ENCODE measurements around the gene RAB3B. TPM values are rescaled to one million over a fixed set of nuclear protein-coding genes. Genes with fewer than 3 reads are reported as not detected.

RAB3B gene
- total RNA-seq, 1 experiment from 2014 or later = not detected

DNA sequence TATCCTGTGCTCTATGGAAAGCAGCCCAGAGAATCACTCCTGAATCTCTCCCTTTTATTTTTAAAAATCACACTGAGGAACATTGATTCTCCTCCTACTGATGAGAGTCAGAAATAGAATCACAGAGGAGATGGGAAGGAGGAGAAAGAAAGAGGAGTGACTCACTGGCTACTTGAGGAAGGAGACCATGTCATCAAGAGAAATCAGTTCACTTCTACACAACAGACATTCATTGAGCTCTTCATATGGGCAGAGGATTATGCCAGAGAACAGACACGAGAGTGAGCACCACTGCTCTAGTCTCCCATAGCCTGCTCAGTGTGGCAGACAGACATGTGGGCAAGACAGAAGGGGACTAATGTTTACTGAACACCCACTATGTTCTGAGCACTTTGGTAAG, 44.2 kb downstream of the RAB3B start:
- Histone ChIP-seq H3K9ac (ENCODE audit: low read length) (no peak overlapping the region), H3K27ac (ENCODE audit: low read length) (no peak overlapping the region), H2AFZ (ENCODE audit: low read length) (no peak overlapping the region), H3K4me1 (ENCODE audit: low read length) (peaks cover 11% of the 10 kb centered on the region), H3K9me3 (ENCODE audit: low read length) (no peaks in the 10 kb centered on the region), H3K9me2 (replicated peaks; ENCODE audit: insufficient read depth, low read length) (no peaks in the 10 kb centered on the region), H3K79me2 (ENCODE audit: low read length) (no peaks in the 10 kb centered on the region), H4K20me1 (ENCODE audit: insufficient read depth, low read depth, low read length) (no peaks in the 10 kb centered on the region), H3K4me2 (ENCODE audit: low read depth, low read length, poor library complexity, severe bottlenecking) (no peak overlapping the region), H3K36me3 (ENCODE audit: insufficient read depth, low read length) (no peaks in the 10 kb centered on the region), H3K27me3 (ENCODE audit: low read length) (no peaks in the 10 kb centered on the region), H3K4me3 (ENCODE audit: low read length) (no peak overlapping the region)
- DNase-seq = no peak

DNA sequence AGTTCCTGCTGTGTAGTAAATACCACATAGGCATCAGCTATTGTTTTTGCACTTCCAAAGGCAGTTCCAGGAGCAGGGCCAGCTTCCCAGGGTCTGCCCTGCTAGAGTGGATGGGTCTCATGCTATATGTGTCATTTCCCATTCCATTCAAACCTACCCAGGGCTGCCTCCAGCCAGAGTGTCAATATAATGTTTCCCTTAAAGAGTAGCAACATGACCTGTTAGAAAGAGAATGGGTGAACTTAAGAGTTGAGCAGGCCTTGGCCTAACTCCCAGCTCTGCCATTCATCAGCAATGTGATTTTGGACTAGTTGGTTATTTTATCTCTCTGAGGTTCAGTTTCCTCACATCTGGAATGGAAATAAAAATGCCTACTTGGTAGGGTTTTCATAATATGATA, 44.9 kb downstream of the RAB3B start:
- Histone ChIP-seq H3K9me2 (replicated peaks; ENCODE audit: insufficient read depth, low read length) (no peaks in the 10 kb centered on the region), H3K27me3 (ENCODE audit: low read length) (no peaks in the 10 kb centered on the region), H3K27ac (ENCODE audit: low read length) (no peak overlapping the region), H3K4me3 (ENCODE audit: low read length) (no peak overlapping the region), H3K36me3 (ENCODE audit: insufficient read depth, low read length) (no peaks in the 10 kb centered on the region), H3K4me2 (ENCODE audit: low read depth, low read length, poor library complexity, severe bottlenecking) (no peak overlapping the region), H3K4me1 (ENCODE audit: low read length) (peaks cover 11% of the 10 kb centered on the region), H3K9ac (ENCODE audit: low read length) (no peak overlapping the region), H3K9me3 (ENCODE audit: low read length) (no peaks in the 10 kb centered on the region), H2AFZ (ENCODE audit: low read length) (no peak overlapping the region), H3K79me2 (ENCODE audit: low read length) (no peaks in the 10 kb centered on the region), H4K20me1 (ENCODE audit: insufficient read depth, low read depth, low read length) (no peaks in the 10 kb centered on the region)
- DNase-seq = no peak

DNA sequence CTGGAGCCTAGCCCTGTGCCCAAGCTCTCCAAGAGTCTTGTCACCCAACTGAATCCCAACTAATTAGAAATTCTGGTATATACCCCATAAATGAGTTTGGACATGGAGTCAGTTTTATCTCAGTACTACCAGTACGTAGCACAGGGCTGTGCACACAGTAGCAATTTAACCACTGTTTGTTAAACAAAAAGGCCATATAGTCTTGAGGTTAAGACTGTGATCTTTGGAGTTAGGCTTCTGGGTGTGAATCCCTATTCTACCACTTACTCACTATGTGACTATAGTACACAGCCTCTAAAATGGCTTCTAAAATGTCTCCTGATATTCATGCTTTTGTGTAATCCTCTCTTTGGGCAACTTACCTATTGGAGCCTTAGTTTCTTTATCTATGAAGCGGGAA, 48.2 kb downstream of the RAB3B start:
- H3K9me2 ChIP-seq (replicated peaks; ENCODE audit: insufficient read depth, low read length) = no peaks in the 10 kb centered on the region
- H3K9me3 ChIP-seq (ENCODE audit: low read length) = no peaks in the 10 kb centered on the region
- no peak overlapping the region for H3K9ac ChIP-seq (ENCODE audit: low read length)
- H2AFZ ChIP-seq (ENCODE audit: low read length) = no peak overlapping the region
- H3K4me1 ChIP-seq (ENCODE audit: low read length) = no peaks in the 10 kb centered on the region
- no peaks in the 10 kb centered on the region for H4K20me1 ChIP-seq (ENCODE audit: insufficient read depth, low read depth, low read length)
- no peaks in the 10 kb centered on the region for H3K36me3 ChIP-seq (ENCODE audit: insufficient read depth, low read length)
- no peak overlapping the region for H3K27ac ChIP-seq (ENCODE audit: low read length)
- no peak for DNase-seq
- H3K27me3 ChIP-seq (ENCODE audit: low read length) = no peaks in the 10 kb centered on the region
- no peaks in the 10 kb centered on the region for H3K79me2 ChIP-seq (ENCODE audit: low read length)
- H3K4me2 ChIP-seq (ENCODE audit: low read depth, low read length, poor library complexity, severe bottlenecking) = no peak overlapping the region
- no peak overlapping the region for H3K4me3 ChIP-seq (ENCODE audit: low read length)

DNA sequence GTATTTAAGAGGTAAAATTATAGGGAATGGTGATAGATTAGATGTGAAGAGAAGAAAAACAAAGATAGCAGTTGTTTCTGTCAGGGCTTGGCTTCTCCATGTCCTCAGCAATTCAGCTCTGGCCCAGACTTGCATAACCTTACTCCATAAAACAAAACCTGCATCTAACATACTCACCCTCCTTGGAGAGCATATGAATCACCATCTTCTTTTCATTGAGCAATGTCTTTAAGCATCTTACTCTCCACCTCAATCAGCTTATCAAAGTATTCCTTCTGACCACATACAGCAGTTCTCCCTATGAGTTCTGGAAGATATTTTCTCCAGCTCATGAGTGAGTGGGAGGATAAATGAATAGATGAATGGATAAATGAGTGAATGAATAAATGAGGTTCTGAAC, 49.0 kb downstream of the RAB3B start:
- Histone ChIP-seq H3K4me3 (ENCODE audit: low read length) (no peak overlapping the region), H3K4me1 (ENCODE audit: low read length) (no peaks in the 10 kb centered on the region), H3K27me3 (ENCODE audit: low read length) (no peaks in the 10 kb centered on the region), H4K20me1 (ENCODE audit: insufficient read depth, low read depth, low read length) (no peaks in the 10 kb centered on the region), H2AFZ (ENCODE audit: low read length) (no peak overlapping the region), H3K79me2 (ENCODE audit: low read length) (no peaks in the 10 kb centered on the region), H3K36me3 (ENCODE audit: insufficient read depth, low read length) (no peaks in the 10 kb centered on the region), H3K27ac (ENCODE audit: low read length) (no peak overlapping the region), H3K9ac (ENCODE audit: low read length) (no peak overlapping the region), H3K4me2 (ENCODE audit: low read depth, low read length, poor library complexity, severe bottlenecking) (no peak overlapping the region), H3K9me2 (replicated peaks; ENCODE audit: insufficient read depth, low read length) (no peaks in the 10 kb centered on the region), H3K9me3 (ENCODE audit: low read length) (no peaks in the 10 kb centered on the region)
- no peak for DNase-seq

DNA sequence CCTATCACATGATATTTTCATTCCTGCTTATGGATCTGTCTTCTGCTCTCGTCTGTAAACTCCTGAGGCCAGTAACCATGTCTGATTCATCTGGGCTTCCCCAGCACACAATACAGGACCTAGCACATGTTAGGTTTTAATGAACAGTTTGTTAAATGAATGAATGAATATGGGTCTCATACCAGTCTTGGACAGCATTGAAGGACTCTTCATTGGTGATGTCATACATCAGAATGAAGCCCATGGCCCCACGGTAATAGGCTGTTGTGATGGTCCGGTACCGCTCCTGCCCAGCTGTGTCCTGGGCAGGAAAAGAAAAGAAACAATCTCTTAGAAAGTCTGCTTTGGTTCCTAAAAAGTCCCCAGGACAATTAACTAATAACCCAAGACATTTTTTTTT, 53.4 kb downstream of the RAB3B start:
- H3K27me3 ChIP-seq (ENCODE audit: low read length) = no peaks in the 10 kb centered on the region
- H2AFZ ChIP-seq (ENCODE audit: low read length) = no peak overlapping the region
- H3K36me3 ChIP-seq (ENCODE audit: insufficient read depth, low read length) = no peaks in the 10 kb centered on the region
- no peaks in the 10 kb centered on the region for H3K9me2 ChIP-seq (replicated peaks; ENCODE audit: insufficient read depth, low read length)
- H3K4me3 ChIP-seq (ENCODE audit: low read length) = no peak overlapping the region
- H4K20me1 ChIP-seq (ENCODE audit: insufficient read depth, low read depth, low read length) = no peaks in the 10 kb centered on the region
- H3K79me2 ChIP-seq (ENCODE audit: low read length) = no peaks in the 10 kb centered on the region
- H3K4me1 ChIP-seq (ENCODE audit: low read length) = no peaks in the 10 kb centered on the region
- H3K27ac ChIP-seq (ENCODE audit: low read length) = no peak overlapping the region
- no peak overlapping the region for H3K9ac ChIP-seq (ENCODE audit: low read length)
- no peak for DNase-seq
- no peaks in the 10 kb centered on the region for H3K9me3 ChIP-seq (ENCODE audit: low read length)
- H3K4me2 ChIP-seq (ENCODE audit: low read depth, low read length, poor library complexity, severe bottlenecking) = no peak overlapping the region

DNA sequence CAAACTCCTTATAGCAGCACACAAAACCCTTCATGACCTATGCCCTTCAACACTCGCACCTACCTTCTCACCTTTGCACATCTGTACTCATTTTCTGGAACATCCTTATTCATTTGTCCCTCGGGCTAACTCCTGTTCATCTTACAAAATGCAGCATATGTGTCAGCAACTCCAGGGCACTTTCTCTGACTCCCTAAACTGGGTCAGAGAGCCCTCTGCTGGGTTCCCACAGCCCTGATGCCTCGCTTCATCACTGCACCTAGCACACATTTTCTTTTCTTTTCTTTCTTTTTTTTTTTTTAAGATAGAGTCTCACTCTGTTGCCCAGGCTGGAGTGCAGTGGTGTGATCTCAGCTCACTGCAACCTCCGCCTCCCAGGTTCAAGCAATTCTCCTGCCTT, 54.0 kb downstream of the RAB3B start:
- Histone ChIP-seq H2AFZ (ENCODE audit: low read length) (no peak overlapping the region), H3K4me3 (ENCODE audit: low read length) (no peak overlapping the region), H3K36me3 (ENCODE audit: insufficient read depth, low read length) (no peaks in the 10 kb centered on the region), H3K9ac (ENCODE audit: low read length) (no peak overlapping the region), H3K9me3 (ENCODE audit: low read length) (no peaks in the 10 kb centered on the region), H3K27ac (ENCODE audit: low read length) (no peak overlapping the region), H3K79me2 (ENCODE audit: low read length) (no peaks in the 10 kb centered on the region), H3K4me1 (ENCODE audit: low read length) (no peaks in the 10 kb centered on the region), H3K9me2 (replicated peaks; ENCODE audit: insufficient read depth, low read length) (no peaks in the 10 kb centered on the region), H3K27me3 (ENCODE audit: low read length) (no peaks in the 10 kb centered on the region), H3K4me2 (ENCODE audit: low read depth, low read length, poor library complexity, severe bottlenecking) (no peak overlapping the region), H4K20me1 (ENCODE audit: insufficient read depth, low read depth, low read length) (no peaks in the 10 kb centered on the region)
- DNase-seq = no peak

DNA sequence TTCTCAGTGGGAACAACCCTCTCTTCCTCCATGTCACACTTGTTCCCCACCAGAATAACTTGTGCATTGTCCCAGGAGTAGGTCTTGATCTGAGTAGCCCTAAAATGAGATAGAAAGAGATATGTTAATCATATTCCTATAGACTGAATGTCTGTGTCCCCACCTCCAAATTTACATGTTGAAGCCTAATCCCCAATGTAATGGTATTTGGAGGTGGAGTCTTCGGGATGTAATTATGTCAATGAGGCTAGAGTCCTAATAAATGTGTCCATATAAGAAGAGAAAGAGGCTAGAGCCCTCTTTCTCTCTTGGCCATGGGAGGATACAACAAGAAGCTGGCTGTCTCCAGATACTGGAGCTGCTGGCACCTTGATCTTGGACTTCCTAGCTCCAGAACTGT, 57.2 kb downstream of the RAB3B start:
- Histone ChIP-seq H3K9me2 (replicated peaks; ENCODE audit: insufficient read depth, low read length) (no peaks in the 10 kb centered on the region), H3K79me2 (ENCODE audit: low read length) (no peaks in the 10 kb centered on the region), H4K20me1 (ENCODE audit: insufficient read depth, low read depth, low read length) (no peaks in the 10 kb centered on the region), H3K4me2 (ENCODE audit: low read depth, low read length, poor library complexity, severe bottlenecking) (no peak overlapping the region), H3K4me1 (ENCODE audit: low read length) (no peaks in the 10 kb centered on the region), H3K27me3 (ENCODE audit: low read length) (no peaks in the 10 kb centered on the region), H3K9ac (ENCODE audit: low read length) (no peak overlapping the region), H3K4me3 (ENCODE audit: low read length) (no peak overlapping the region), H3K27ac (ENCODE audit: low read length) (no peak overlapping the region), H3K9me3 (ENCODE audit: low read length) (no peaks in the 10 kb centered on the region), H3K36me3 (ENCODE audit: insufficient read depth, low read length) (no peaks in the 10 kb centered on the region), H2AFZ (ENCODE audit: low read length) (no peak overlapping the region)
- no peak for DNase-seq

DNA sequence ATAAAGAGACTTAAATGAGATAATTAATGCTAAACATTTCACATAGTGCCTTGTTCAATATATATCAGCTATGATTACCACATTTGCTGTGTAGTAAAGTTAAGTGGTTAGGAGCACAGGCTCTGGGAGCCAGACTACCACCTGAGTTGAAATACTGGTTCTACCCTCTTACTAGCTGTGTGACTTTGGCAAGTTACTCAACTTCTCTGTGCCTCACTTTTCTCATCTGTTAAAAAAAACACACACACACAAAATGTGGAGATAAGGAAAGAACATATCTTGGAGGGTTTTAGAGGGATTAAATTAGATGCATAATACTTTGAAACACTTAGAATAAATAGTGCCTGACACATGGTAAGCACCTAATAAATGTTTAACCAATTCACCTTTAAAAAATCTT, 60.2 kb downstream of the RAB3B start:
- no peaks in the 10 kb centered on the region for H4K20me1 ChIP-seq (ENCODE audit: insufficient read depth, low read depth, low read length)
- no peaks in the 10 kb centered on the region for H3K9me2 ChIP-seq (replicated peaks; ENCODE audit: insufficient read depth, low read length)
- H3K27me3 ChIP-seq (ENCODE audit: low read length) = no peaks in the 10 kb centered on the region
- H3K9ac ChIP-seq (ENCODE audit: low read length) = no peak overlapping the region
- H3K4me2 ChIP-seq (ENCODE audit: low read depth, low read length, poor library complexity, severe bottlenecking) = no peak overlapping the region
- H3K9me3 ChIP-seq (ENCODE audit: low read length) = no peaks in the 10 kb centered on the region
- no peak overlapping the region for H2AFZ ChIP-seq (ENCODE audit: low read length)
- H3K79me2 ChIP-seq (ENCODE audit: low read length) = no peaks in the 10 kb centered on the region
- no peaks in the 10 kb centered on the region for H3K36me3 ChIP-seq (ENCODE audit: insufficient read depth, low read length)
- no peak overlapping the region for H3K4me3 ChIP-seq (ENCODE audit: low read length)
- no peak for DNase-seq
- H3K27ac ChIP-seq (ENCODE audit: low read length) = no peak overlapping the region
- H3K4me1 ChIP-seq (ENCODE audit: low read length) = no peaks in the 10 kb centered on the region

DNA sequence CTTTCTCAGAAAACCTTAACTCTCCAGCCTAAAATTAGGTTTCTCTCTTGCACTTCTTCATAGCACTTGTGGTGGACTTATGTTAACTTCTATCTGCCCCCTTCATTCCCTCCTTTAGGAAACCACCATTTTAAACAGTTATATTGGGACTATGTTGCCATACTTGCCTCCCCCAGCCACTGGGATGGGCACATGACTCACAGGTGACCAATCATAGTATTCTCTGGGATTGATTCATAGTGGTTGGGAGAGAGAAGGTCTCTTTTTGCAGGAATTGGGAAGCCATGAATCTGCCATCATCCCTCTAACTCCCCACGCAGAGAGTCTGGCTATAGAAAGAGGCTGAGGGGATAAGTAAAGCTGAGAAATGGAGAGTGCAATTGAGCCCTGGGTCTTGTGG, 61.6 kb downstream of the RAB3B start:
- no peaks in the 10 kb centered on the region for H3K36me3 ChIP-seq (ENCODE audit: insufficient read depth, low read length)
- DNase-seq = no peak
- no peaks in the 10 kb centered on the region for H3K79me2 ChIP-seq (ENCODE audit: low read length)
- H3K27me3 ChIP-seq (ENCODE audit: low read length) = no peaks in the 10 kb centered on the region
- no peak overlapping the region for H3K4me2 ChIP-seq (ENCODE audit: low read depth, low read length, poor library complexity, severe bottlenecking)
- H3K4me1 ChIP-seq (ENCODE audit: low read length) = no peaks in the 10 kb centered on the region
- H2AFZ ChIP-seq (ENCODE audit: low read length) = no peak overlapping the region
- no peaks in the 10 kb centered on the region for H4K20me1 ChIP-seq (ENCODE audit: insufficient read depth, low read depth, low read length)
- H3K9ac ChIP-seq (ENCODE audit: low read length) = no peak overlapping the region
- no peak overlapping the region for H3K27ac ChIP-seq (ENCODE audit: low read length)
- H3K9me3 ChIP-seq (ENCODE audit: low read length) = no peaks in the 10 kb centered on the region
- H3K4me3 ChIP-seq (ENCODE audit: low read length) = no peak overlapping the region
- no peaks in the 10 kb centered on the region for H3K9me2 ChIP-seq (replicated peaks; ENCODE audit: insufficient read depth, low read length)
